Spleen (tissue), 11 donors: Measurements from ENCODE around the gene BCL2. TPM values are rescaled to one million over a fixed set of nuclear protein-coding genes. Genes with fewer than 3 reads are reported as not detected.
"Not testable (repeated sequence)": the region's sequence is repeated elsewhere in the genome, so short reads cannot be mapped to it uniquely, and the experiment has no call there.

Experiments used
- DNase-seq: peaks from one replicate; pipeline ENCODE4 v3.0.0-alpha.2; 2020
- H3K27ac ChIP-seq, 8 donors: fragments of 200-600 bp; sonication (generic) in 7 of 8; 1 replicate in 4 of 8; 2 replicates in 4 of 8; pipeline versions ENCODE4 v1.5.0 to v1.8.0; 2016 to 2021; ENCODE audit warnings: inconsistent platforms in 4 of 8, mild to moderate bottlenecking in 4 of 8, moderate library complexity in 1 of 8
- H3K27me3 ChIP-seq, 7 donors: fragments of 200-600 bp; sonication (generic) in 6 of 7; replicated peaks in 1 of 7; 1 replicate in 4 of 7; 2 replicates in 3 of 7; pipeline versions ENCODE4 v1.5.0 to v1.8.0; 2016 to 2021; ENCODE audit warnings: inconsistent platforms in 3 of 7, mild to moderate bottlenecking in 1 of 7
- H3K36me3 ChIP-seq, 6 donors: fragments of 200-600 bp; sonication (generic) in 5 of 6; 1 replicate in 4 of 6; 2 replicates in 2 of 6; pipeline versions ENCODE4 v1.5.0 to v1.8.0; 2016 to 2021; ENCODE audit warnings: inconsistent platforms in 2 of 6
- H3K4me1 ChIP-seq, 6 donors: fragments of 200-600 bp; sonication (generic) in 5 of 6; 1 replicate in 3 of 6; 2 replicates in 3 of 6; pipeline versions ENCODE4 v1.5.0 to v1.8.0; 2016 to 2021; ENCODE audit warnings: inconsistent platforms in 3 of 6
- H3K4me3 ChIP-seq, 8 donors: fragments of 200-600 bp; sonication (generic) in 7 of 8; 1 replicate in 4 of 8; 2 replicates in 4 of 8; pipeline versions ENCODE4 v1.5.0 to v1.8.0; 2016 to 2021; ENCODE audit warnings: inconsistent platforms in 4 of 8, mild to moderate bottlenecking in 4 of 8, moderate library complexity in 2 of 8
- H3K9me3 ChIP-seq, 8 donors: fragments of 200-600 bp; sonication (generic) in 7 of 8; 1 replicate in 4 of 8; 2 replicates in 4 of 8; pipeline versions ENCODE4 v1.5.0 to v1.8.0; 2016 to 2021; ENCODE audit warnings: inconsistent platforms in 4 of 8
- CTCF ChIP-seq, 11 experiments: fragments of 200-600 bp in 7 of 11; fragments of 450-650 bp in 4 of 11; sonication (generic) in 4 of 11; IDR thresholded peaks in 8 of 11; conservative IDR thresholded peaks in 3 of 11; 1 replicate in 7 of 11; 2 replicates in 4 of 11; pipeline versions ENCODE4 v1.4.0 to v1.8.0; 2016 to 2021; ENCODE audit warnings: antibody characterized with exemption in 11 of 11, inconsistent platforms in 4 of 11, mild to moderate bottlenecking in 1 of 11
- POLR2A ChIP-seq, 3 donors: fragments of 450-650 bp; IDR thresholded peaks; one replicate each; pipeline ENCODE4 v1.5.1; 2017; ENCODE audit warnings: antibody characterized with exemption in 3 of 3, mild to moderate bottlenecking in 1 of 3
- POLR2AphosphoS5 ChIP-seq, 3 donors: sonication (generic); formaldehyde crosslinking; IDR thresholded peaks; one replicate each; pipeline ENCODE4 v1.5.1; 2017; ENCODE audit warnings: antibody characterized with exemption in 3 of 3
- WGBS, 5 donors: extraction: QIAGEN DNeasy Blood & Tissue Kit in 3 of 5; methylation state at CpG; one replicate each; pipeline versions ENCODE4 v1.1.5 to v1.1.7; 2013 to 2018; 5-methylcytosine and 5-hydroxymethylcytosine counted together
- intact Hi-C: fragments of 100-400 bp; cut with DNase I; formaldehyde crosslinking; loops from one replicate; pipeline ENCODE4 v1.15.0; 2023; ENCODE audit warnings: low total_unique reads
- polyA plus RNA-seq, 3 donors: library from polyadenylated mRNA; stranded (reverse); fragments of 200-250 nt; gene quantifications; one replicate each; pipeline ENCODE4 v1.2.1, GENCODE V29; 2013
- total RNA-seq, 7 donors: library from RNA; depleted of rRNA in 3 of 7; stranded (reverse); fragments of >200 nt in 3 of 7; fragmentation: NEBNext Ultra II Directional in 4 of 7; extraction: Animal tissue kit (Norgen Biotek cat#: 25700) in 4 of 7; gene quantifications; one replicate each; pipeline versions ENCODE4 v1.1.0 to v1.2.1, GENCODE V29; 2016 to 2021
- donor health status: healthy with polysubstance abuse.
- donor health status: DM: no; HTN: no; CAD: no; lungs with moderate emphysema.
- donor health status: DM: no; HTN: no; CAD: no.
- donor health status: Bipolar disorder and iron deficiency.
- donor health status: healthy.
- donor health status: DM: no; HTN: no; CAD: no.
- donor health status: DM: yes; HTN: yes; CAD: no.

Gene BCL2
- total and polyA plus RNA-seq, 10 donors = 9.6 to 112 (median 69.1) TPM

GRCh38 chr18:63236406-63236805 lies 83.2 kb downstream of the BCL2 start:
- WGBS, 5 donors = 58 to 79% (median 66%) methylated on average over 14 of the region's 14 CpGs
- peak overlapping the region in 7 of 8 donors; percentile 62 to 89 (median 81) for H3K27ac ChIP-seq
- peak; percentile 80 for DNase-seq
- H3K9me3 ChIP-seq = no peaks in the 10 kb centered on the region
- TF ChIP-seq CTCF (IDR thresholded peaks at IDR 0.05 in 8 of 11, conservative IDR thresholded peaks at IDR 0.05 in 3 of 11) (no peak), POLR2AphosphoS5 (IDR thresholded peaks at IDR 0.05) (no peak), POLR2A (IDR thresholded peaks at IDR 0.05) (no peak)
- intact Hi-C loops = loop anchor here (10.0 kb wide), 1 partner anchor 78 kb away; the partner anchor contains the start of gene BCL2
- H3K36me3 ChIP-seq = peaks cover 0 to 32% (median 0%) of the 10 kb centered on the region in 6 donors
- peaks cover 9 to 83% (median 40%) of the 10 kb centered on the region in 6 donors for H3K4me1 ChIP-seq
- H3K27me3 ChIP-seq = no peaks in the 10 kb centered on the region
- peak overlapping the region in 1 of 8 donors; percentile 42 for H3K4me3 ChIP-seq

GRCh38 chr18:63235920-63236319 lies 83.6 kb downstream of the BCL2 start:
- intact Hi-C loops = loop anchor here (10.0 kb wide), 1 partner anchor 79 kb away; the partner anchor contains the start of gene BCL2
- DNase-seq, H3K9me3 ChIP-seq, H3K4me3 ChIP-seq, H3K27me3 ChIP-seq: not testable (repeated sequence)
- peaks cover 9 to 85% (median 45%) of the 10 kb centered on the region in 6 donors for H3K4me1 ChIP-seq
- peaks cover 0 to 27% (median 0%) of the 10 kb centered on the region in 6 donors for H3K36me3 ChIP-seq
- peak overlapping the region in 6 of 8 donors; percentile 44 to 89 (median 83) for H3K27ac ChIP-seq
- WGBS, 5 donors = 59 to 77% (median 71%) methylated on average over 4 of the region's 4 CpGs

- Histone ChIP-seq H3K27me3 (no peaks in the 10 kb centered on the region), H3K27ac (peak overlapping the region in 5 of 8 donors; percentile 9 to 89 (median 48)), H3K4me1 (peaks cover 9 to 89% (median 55%) of the 10 kb centered on the region in 6 donors), H3K9me3 (no peaks in the 10 kb centered on the region), H3K4me3 (no peak overlapping the region), H3K36me3 (peaks cover 0 to 22% (median 0%) of the 10 kb centered on the region in 6 donors)
- WGBS, 5 donors = 15 to 37% (median 20%) methylated on average over 3 of the region's 3 CpGs
- no peak for TF ChIP-seq CTCF (IDR thresholded peaks at IDR 0.05 in 8 of 11, conservative IDR thresholded peaks at IDR 0.05 in 3 of 11)
- intact Hi-C loops = loop anchor here (10.0 kb wide), 1 partner anchor 80 kb away; the partner anchor contains the start of gene BCL2
- no peak for DNase-seq
Observed at GRCh38 chr18:63234841-63235240, 84.7 kb downstream of the BCL2 start.

GRCh38 chr18:63234432-63234831 lies 85.1 kb downstream of the BCL2 start:
- Histone ChIP-seq H3K9me3 (no peaks in the 10 kb centered on the region), H3K4me1 (peaks cover 9 to 93% (median 59%) of the 10 kb centered on the region in 6 donors), H3K36me3 (peaks cover 0 to 22% (median 0%) of the 10 kb centered on the region in 6 donors), H3K27ac (peak overlapping the region in 5 of 8 donors; percentile 9 to 89 (median 48)), H3K27me3 (no peaks in the 10 kb centered on the region), H3K4me3 (no peak overlapping the region)
- TF ChIP-seq CTCF (IDR thresholded peaks at IDR 0.05 in 8 of 11, conservative IDR thresholded peaks at IDR 0.05 in 3 of 11) = no peak
- TF ChIP-seq POLR2A (IDR thresholded peaks at IDR 0.05) = no peak
- no peak for TF ChIP-seq POLR2AphosphoS5 (IDR thresholded peaks at IDR 0.05)
- DNase-seq = no peak
- intact Hi-C loops = loop anchor here (10.0 kb wide), 1 partner anchor 80 kb away; the partner anchor contains the start of gene BCL2
- 93 to 99% (median 97%) methylated on average over 4 to 5 of the region's 5 CpGs for WGBS, 5 donors
